Occipital lobe (tissue), 2 donors: ENCODE results near the gene ACYP2. TPM values are rescaled to one million over a fixed set of nuclear protein-coding genes. Genes with fewer than 3 reads are reported as not detected.

Source experiments
- DNase-seq: peaks from one replicate; lab custom pipeline; 2025; lab: John Stamatoyannopoulos, UW
- total RNA-seq: library from RNA; depleted of rRNA; stranded (reverse); fragments of >200 nt; gene quantifications from one replicate; pipeline ENCODE4 v1.2.3, GENCODE V29; 2014

ACYP2 gene
- total RNA-seq, 1 donor from 2014 or later: 13.6 TPM

DNA sequence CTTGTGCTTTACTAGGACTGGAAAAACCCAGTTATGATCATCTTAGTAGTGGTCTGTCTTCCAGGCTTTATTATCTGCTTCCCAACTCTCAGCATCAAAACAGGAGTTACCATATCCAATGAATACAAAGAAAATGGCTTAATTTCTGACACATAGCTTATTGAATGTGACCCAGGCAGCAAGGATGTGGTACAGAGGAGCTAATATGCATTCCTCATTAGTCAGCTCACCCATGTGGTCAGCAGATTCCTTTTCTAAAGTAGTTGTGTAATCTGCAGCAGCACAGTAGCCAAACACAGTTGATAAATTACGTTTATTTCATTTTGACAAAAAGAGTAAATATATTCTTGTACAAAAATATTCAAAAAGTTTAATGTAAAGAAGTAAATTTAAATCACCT, 97.0 kb downstream of the ACYP2 start:
- no peak for DNase-seq

- DNase-seq: no peak
These were observed 97.7 kb downstream of the ACYP2 start for GRCh38 chr2:54213082-54213481.

DNA sequence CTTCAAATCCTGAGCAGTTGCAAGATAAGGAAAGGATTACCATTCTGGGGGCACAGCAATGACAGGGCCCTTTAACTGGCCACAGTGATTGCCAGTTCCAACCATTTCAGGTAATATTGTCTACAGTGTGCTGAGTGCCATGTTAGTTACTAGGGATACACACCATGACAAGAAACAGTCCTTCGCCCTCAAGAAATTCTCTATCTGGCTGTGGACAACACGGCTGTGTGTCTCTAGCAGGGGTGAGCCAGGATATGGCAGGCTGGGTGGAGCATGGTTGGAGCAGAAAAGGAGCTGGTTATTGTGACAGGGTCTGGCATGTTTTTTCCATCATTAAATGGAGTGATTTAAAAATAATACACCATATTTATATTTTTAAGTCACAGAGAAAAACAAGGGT, 109.6 kb downstream of the ACYP2 start:
- no peak for DNase-seq

- DNase-seq: no peak
These were observed 110.8 kb downstream of the ACYP2 start for GRCh38 chr2:54226260-54226659.

DNA sequence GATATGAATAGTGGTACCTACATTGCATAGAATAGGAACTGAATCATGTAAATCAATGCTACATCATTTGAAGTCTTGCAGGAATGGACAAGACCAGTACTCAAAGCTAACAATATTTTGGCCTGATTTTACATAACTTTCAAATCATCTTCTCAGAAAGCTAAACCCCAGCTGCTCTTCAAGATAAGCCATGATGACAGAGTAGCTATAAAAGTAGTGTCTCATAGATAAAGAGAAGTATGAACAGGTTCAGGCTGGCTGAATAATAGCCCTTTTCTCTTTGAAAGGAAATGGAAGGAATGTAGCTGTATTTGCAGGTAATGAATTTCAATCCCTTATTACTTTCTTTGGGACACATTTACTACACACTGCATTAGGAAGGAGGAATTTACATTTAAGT, 112.4 kb downstream of the ACYP2 start:
- DNase-seq: no peak

- DNase-seq: no peak
These were observed 113.5 kb downstream of the ACYP2 start for GRCh38 chr2:54228945-54229344.

GRCh38 chr2:54233832-54234649, 118.6 kb downstream of the ACYP2 start:
- DNase-seq: no peak

DNA sequence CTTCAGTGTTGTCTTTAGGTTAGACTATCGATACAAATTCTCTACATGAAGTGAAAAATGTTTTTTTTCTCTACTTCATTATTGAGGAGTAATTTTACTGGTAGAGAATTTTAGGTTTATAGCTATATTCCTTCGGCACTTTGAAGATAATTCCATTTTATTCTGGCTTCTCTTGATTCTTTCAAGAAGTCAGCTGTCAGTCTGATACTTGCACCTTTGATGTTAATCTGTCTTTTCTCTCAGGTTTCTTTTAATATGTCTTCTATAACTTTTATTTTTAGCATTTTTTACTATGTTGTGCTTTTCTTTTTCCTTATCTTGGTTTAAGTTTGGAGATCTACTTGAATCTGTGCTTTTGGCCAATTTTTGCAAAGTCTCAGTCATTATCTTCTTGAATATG, 122.0 kb downstream of the ACYP2 start:
- DNase-seq: no peak

DNA sequence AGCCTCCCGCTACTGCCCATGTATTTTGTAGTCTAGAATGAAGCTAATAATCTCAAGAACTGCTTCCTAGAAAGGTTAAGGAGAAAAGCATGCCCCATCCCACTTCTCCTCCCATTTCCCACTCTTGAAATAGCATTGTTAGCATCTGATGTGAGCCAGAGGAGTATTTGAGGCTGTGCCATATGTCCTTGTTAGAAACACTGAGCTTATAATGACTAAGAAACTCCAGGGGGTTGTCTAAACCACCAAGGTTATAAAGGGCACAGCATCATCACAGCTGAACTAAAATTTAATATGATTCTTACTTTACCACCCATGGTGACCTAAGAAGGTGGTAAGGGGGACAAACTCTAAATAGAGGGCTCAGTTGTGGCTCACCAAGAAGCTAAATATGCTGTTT, 124.0 kb downstream of the ACYP2 start:
- no peak for DNase-seq

DNA sequence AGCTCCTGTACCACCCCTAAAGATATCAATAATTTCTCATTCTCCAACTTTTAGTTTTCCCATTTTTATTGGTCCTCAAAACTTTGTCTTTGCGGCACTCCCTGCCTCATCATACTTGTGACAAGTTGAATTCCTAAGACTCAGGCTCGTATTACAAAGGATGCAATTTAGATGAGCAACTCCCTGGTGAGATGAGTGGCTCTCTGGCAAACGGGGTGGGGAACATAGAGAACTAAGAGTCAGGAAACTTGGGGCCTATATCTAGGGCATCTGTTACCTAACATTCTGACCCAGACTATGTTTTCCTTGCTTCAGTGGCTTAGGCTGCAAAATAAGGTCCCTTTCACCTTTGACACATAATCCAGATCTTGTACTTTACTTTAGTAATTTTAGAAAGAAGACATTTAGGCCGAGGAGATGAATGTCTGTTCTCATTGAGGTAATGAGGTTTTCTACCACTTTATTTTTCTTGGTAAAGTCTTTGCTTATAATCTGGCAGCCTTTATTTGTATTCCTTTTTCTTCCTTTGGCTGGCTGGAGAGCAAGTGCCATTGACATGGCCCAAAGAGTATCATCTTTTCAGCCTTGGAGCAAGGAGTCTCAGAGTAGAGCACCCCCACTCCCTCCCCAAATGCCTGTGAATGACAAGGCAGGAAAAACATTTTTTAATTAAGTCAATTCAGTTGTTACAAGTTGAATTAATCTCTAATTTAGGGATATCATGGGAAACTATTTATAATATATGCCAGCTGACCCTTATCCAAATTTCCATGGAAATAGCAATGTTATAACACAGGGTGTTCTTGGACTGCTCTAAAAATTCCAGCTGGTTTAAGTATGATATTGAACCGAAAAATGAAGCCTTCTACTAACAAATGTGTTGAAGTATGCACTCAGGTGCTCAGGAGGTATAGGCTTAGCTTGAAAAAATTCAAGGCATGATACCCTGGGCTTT, 125.4 kb downstream of the ACYP2 start:
- no peak for DNase-seq

GRCh38 chr2:54247115-54247514, 131.7 kb downstream of the ACYP2 start:
- DNase-seq: no peak

DNA sequence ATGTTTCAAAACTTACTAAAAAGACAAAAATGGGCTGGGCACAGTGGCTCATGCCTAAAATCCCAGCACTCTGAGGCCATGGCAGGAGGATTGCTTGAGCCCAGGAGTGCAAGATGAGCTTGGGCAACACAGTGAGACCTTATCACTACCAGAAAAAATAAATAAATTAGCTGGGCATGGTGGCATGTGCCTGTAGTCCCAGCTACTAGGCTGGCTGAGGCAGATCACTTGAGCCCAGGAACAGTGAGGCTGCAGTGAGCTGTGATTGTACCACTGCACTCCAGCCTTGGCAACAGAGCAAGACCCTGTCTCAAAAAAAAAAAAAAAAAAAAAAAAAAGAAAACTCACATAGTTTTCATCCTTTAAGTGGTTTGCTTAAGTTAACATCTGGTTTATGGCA, 134.2 kb downstream of the ACYP2 start:
- DNase-seq: no peak

DNA sequence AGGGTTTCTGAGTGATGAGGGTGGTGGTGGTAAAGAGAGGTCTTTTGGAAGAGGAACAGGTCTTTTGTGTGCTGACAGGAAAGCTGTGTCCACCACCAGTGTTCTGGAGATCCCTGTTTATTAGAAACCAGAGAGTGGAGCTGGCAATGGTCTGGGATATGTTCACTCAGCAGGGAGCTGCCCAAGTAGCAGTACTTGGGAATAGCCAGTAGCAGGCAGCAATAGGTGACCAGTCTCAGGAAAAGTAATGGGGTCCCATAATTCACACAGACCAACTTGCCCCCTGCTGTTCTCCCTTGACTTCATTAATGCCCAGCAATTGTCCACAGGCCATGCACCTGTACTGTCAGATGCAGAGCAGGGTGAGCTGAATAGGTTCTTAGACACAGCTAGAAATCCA, 138.8 kb downstream of the ACYP2 start:
- no peak for DNase-seq

GRCh38 chr2:54255230-54256090, 140.0 kb downstream of the ACYP2 start:
- no peak for DNase-seq

DNA sequence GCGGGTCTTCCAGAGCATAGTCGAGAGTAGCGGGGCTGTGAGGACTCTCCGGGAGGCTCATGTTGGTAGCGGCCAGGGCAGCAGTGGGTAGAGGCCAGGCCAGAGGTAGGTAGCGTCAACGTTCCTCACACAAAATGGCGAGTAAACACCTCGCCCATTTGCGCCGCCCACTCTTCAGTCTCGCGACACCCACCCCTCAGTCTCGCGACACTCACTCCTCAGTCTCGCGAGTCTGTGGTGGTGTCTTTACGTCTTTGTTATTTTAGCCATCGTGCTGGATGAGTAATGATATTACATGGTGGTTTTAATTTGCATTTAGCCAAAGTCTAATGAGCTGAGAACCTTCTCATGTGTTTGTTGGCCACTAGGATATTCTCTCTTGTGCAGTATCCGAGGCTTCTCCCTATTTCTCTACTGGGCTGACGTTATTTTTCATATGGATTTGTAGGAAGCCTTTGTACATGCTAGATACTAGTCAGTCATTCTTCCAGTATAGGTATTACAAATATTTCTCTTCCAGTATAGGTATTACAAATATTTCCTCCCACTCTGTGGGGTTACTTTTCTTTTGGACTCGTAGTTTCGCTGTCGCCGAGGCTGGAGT, 140.8 kb downstream of the ACYP2 start, which contains the start of gene TSPYL6:
TSPYL6 (minus strand) TSS at position 139 of the 604 bp plus-strand sequence; CDS start at position 61, 78 bp downstream.
- no peak for DNase-seq

GRCh38 chr2:54258166-54258565, 142.8 kb downstream of the ACYP2 start:
- no peak for DNase-seq

- DNase-seq: no peak
These were observed 144.2 kb downstream of the ACYP2 start for GRCh38 chr2:54259413-54260240.

GRCh38 chr2:54260241-54260595, 144.8 kb downstream of the ACYP2 start:
- no peak for DNase-seq

DNA sequence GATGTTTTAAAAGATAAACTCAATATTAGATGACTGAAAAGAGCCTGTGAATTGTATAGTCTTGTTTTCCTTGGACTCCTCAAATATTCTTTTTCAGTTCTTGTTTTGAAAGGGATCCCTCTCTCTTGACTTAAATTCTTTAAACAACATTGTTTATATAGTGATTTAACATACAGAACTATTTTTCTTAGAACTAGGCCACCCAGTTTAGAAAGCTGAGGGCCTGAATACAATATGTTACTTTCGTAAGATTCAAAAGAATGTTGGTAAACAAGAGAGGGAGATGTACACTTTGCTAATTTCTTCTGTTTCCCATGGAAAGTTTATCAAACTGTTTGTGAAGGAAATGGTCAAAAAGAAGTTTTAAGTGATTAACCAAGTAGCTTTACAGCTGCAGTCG, 146.1 kb downstream of the ACYP2 start:
- DNase-seq: no peak
